Endothelial cell (in vitro differentiated cells): ENCODE results near the gene IL21R. TPM values are rescaled to one million over a fixed set of nuclear protein-coding genes. Genes with fewer than 3 reads are reported as not detected.

ENCODE experiments used
- DNase-seq: peaks from one replicate; pipeline ENCODE4 v3.0.0; 2021; ENCODE audit warnings: low spot score
- H3K27ac Mint-ChIP-seq: one replicate; pipeline ENCODE4 v1.8.0; 2021; ENCODE audit warnings: mixed read lengths, inconsistent platforms; ENCODE audit not compliant: unreplicated experiment
- H3K27me3 Mint-ChIP-seq: one replicate; pipeline ENCODE4 v1.8.0; 2021; ENCODE audit warnings: mild to moderate bottlenecking, moderate library complexity, mixed read lengths, inconsistent platforms; ENCODE audit not compliant: unreplicated experiment
- H3K36me3 Mint-ChIP-seq: one replicate; pipeline ENCODE4 v1.8.0; 2021; ENCODE audit warnings: mild to moderate bottlenecking, low read depth, mixed read lengths, inconsistent platforms; ENCODE audit not compliant: unreplicated experiment
- H3K4me1 Mint-ChIP-seq: one replicate; pipeline ENCODE4 v1.8.0; 2021; ENCODE audit warnings: mild to moderate bottlenecking, mixed read lengths, inconsistent platforms; ENCODE audit not compliant: unreplicated experiment
- H3K4me3 Mint-ChIP-seq: one replicate; pipeline ENCODE4 v1.8.0; 2021; ENCODE audit warnings: mild to moderate bottlenecking, mixed read lengths, inconsistent platforms; ENCODE audit not compliant: unreplicated experiment
- H3K9me3 Mint-ChIP-seq: one replicate; pipeline ENCODE4 v1.8.0; 2021; ENCODE audit warnings: mixed read lengths, inconsistent platforms; ENCODE audit not compliant: unreplicated experiment
- total RNA-seq: library from RNA; stranded (reverse); fragmentation: NEBNext Ultra II Directional; extraction: Animal tissue kit (Norgen Biotek cat#: 25700); gene quantifications from one replicate; pipeline ENCODE4 v1.2.1, GENCODE V29; 2021; ENCODE audit not compliant: unreplicated experiment
- TF ChIP-seq, protein P1 (sequence below): fragments of 200-600 bp; sonication (generic); IDR thresholded peaks from one replicate; pipeline ENCODE4 v1.5.0; 2021; ENCODE audit warnings: antibody characterized with exemption; ENCODE audit not compliant: unreplicated experiment

IL21R gene
- total RNA-seq, 1 donor from 2014 or later, result not detected

GRCh38 chr16:27465483-27465879 lies 63.5 kb downstream of the IL21R start:
- no peak overlapping the region for H3K4me3 Mint-ChIP-seq
- H3K27ac Mint-ChIP-seq, result no peak overlapping the region
- peaks cover 12% of the 10 kb centered on the region for H3K27me3 Mint-ChIP-seq
- TF ChIP-seq, protein P1, sequence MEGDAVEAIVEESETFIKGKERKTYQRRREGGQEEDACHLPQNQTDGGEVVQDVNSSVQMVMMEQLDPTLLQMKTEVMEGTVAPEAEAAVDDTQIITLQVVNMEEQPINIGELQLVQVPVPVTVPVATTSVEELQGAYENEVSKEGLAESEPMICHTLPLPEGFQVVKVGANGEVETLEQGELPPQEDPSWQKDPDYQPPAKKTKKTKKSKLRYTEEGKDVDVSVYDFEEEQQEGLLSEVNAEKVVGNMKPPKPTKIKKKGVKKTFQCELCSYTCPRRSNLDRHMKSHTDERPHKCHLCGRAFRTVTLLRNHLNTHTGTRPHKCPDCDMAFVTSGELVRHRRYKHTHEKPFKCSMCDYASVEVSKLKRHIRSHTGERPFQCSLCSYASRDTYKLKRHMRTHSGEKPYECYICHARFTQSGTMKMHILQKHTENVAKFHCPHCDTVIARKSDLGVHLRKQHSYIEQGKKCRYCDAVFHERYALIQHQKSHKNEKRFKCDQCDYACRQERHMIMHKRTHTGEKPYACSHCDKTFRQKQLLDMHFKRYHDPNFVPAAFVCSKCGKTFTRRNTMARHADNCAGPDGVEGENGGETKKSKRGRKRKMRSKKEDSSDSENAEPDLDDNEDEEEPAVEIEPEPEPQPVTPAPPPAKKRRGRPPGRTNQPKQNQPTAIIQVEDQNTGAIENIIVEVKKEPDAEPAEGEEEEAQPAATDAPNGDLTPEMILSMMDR, result no peak
- H3K9me3 Mint-ChIP-seq, result no peaks in the 10 kb centered on the region
- no peaks in the 10 kb centered on the region for H3K4me1 Mint-ChIP-seq
- H3K36me3 Mint-ChIP-seq, result peaks cover 56% of the 10 kb centered on the region
- DNase-seq, result no peak

- no peak for DNase-seq
- H3K36me3 Mint-ChIP-seq, result peaks cover 68% of the 10 kb centered on the region
- H3K27ac Mint-ChIP-seq, result no peak overlapping the region
- H3K9me3 Mint-ChIP-seq, result no peaks in the 10 kb centered on the region
- peak overlapping the region; percentile 31 for H3K4me3 Mint-ChIP-seq
- H3K27me3 Mint-ChIP-seq, result peaks cover 19% of the 10 kb centered on the region
- TF ChIP-seq, protein P1, result no peak
- H3K4me1 Mint-ChIP-seq, result no peaks in the 10 kb centered on the region
These were observed 67.1 kb downstream of the IL21R start for GRCh38 chr16:27468941-27469531.

- TF ChIP-seq, protein P1, result no peak
- DNase-seq, result no peak
These were observed 68.8 kb downstream of the IL21R start for GRCh38 chr16:27470567-27471431.

DNA sequence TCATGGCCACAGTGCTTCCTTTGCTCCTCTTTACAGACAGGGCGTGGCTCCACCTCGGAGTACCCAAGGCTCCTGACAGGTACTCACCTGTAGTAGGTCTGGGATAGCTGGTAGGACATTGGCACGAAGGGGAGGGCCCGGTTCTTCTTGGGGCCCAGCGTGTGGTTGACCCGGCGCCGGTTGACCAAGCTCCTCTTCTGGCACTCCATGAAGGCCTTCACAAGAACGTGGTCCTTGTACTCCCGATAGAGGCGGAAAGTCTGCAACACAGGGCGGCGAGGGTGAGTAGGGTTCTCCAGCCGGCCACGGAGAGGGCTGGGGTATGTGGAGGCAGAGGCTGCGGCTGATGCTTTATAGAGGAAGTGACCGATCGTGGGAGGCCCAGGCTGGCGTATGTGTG lies 69.7 kb downstream of the IL21R start:
- TF ChIP-seq, protein P1, result no peak
- no peak for DNase-seq
- H3K27ac Mint-ChIP-seq, result no peak overlapping the region
- peak overlapping the region; percentile 6 for H3K4me3 Mint-ChIP-seq
- H3K4me1 Mint-ChIP-seq, result no peaks in the 10 kb centered on the region
- H3K9me3 Mint-ChIP-seq, result no peaks in the 10 kb centered on the region
- H3K36me3 Mint-ChIP-seq, result peaks cover 71% of the 10 kb centered on the region
- peaks cover 14% of the 10 kb centered on the region for H3K27me3 Mint-ChIP-seq

More at GRCh38 chr16:27470567-27471431, 68.8 kb downstream of the IL21R start:
- H3K27me3 Mint-ChIP-seq, result peaks cover 19% of the 10 kb centered on the region
- H3K4me3 Mint-ChIP-seq, result peak overlapping the region; percentile 67
- peaks cover 72% of the 10 kb centered on the region for H3K36me3 Mint-ChIP-seq
- no peaks in the 10 kb centered on the region for H3K9me3 Mint-ChIP-seq
- H3K4me1 Mint-ChIP-seq, result no peaks in the 10 kb centered on the region
- H3K27ac Mint-ChIP-seq, result no peak overlapping the region
